BE2C (cell line): Measurements from ENCODE around the gene RRP8.

Experiments used
- DNase-seq: peaks from one replicate; pipeline ENCODE4 v3.0.0-alpha.2; 2020
- H3K27me3 ChIP-seq: fragments of 250-450 bp; sonication (Bioruptor Pico); 2 replicates; pipeline ENCODE4 v1.5.1; 2020; ENCODE audit warnings: mild to moderate bottlenecking
- H3K36me3 ChIP-seq: fragments of 250-450 bp; sonication (Bioruptor Pico); 2 replicates; pipeline ENCODE4 v1.5.1; 2020; ENCODE audit warnings: mild to moderate bottlenecking
- H3K4me1 ChIP-seq: fragments of 250-450 bp; sonication (Bioruptor Pico); 2 replicates; pipeline ENCODE4 v1.5.1; 2020
- H3K4me3 ChIP-seq: 2 replicates; pipeline ENCODE4 v1.5.1; 2011; ENCODE audit warnings: low read depth, low read length
- H3K9me3 ChIP-seq: fragments of 250-450 bp; sonication (Bioruptor Pico); 2 replicates; pipeline ENCODE4 v1.5.1; 2020
- CTCF ChIP-seq: IDR thresholded peaks from 2 replicates; pipeline ENCODE4 v1.5.1; 2012; ENCODE audit warnings: mild to moderate bottlenecking, low read depth, low read length

The RRP8 gene

GRCh38 chr11:6629892-6630631, 26.6 kb upstream of the RRP8 start:
- DNase-seq, result no peak
- Histone ChIP-seq H3K36me3 (no peaks in the 10 kb centered on the region), H3K4me3 (no peak overlapping the region), H3K27me3 (no peaks in the 10 kb centered on the region), H3K9me3 (no peaks in the 10 kb centered on the region), H3K4me1 (no peaks in the 10 kb centered on the region)
- TF ChIP-seq CTCF, result no peak

GRCh38 chr11:6629573-6629891, 26.1 kb upstream of the RRP8 start:
- DNase-seq, result no peak
- no peak for TF ChIP-seq CTCF
- H3K27me3 ChIP-seq, result no peaks in the 10 kb centered on the region
- no peaks in the 10 kb centered on the region for H3K4me1 ChIP-seq
- no peaks in the 10 kb centered on the region for H3K9me3 ChIP-seq
- H3K4me3 ChIP-seq, result no peak overlapping the region
- H3K36me3 ChIP-seq, result no peaks in the 10 kb centered on the region

GRCh38 chr11:6628526-6628925, 25.1 kb upstream of the RRP8 start:
- no peak for DNase-seq
- no peak for TF ChIP-seq CTCF
- H3K4me1 ChIP-seq, result no peaks in the 10 kb centered on the region
- no peak overlapping the region for H3K4me3 ChIP-seq
- no peaks in the 10 kb centered on the region for H3K36me3 ChIP-seq
- no peaks in the 10 kb centered on the region for H3K27me3 ChIP-seq
- H3K9me3 ChIP-seq, result no peaks in the 10 kb centered on the region

GRCh38 chr11:6627762-6628241, 24.4 kb upstream of the RRP8 start:
- Histone ChIP-seq H3K4me1 (no peaks in the 10 kb centered on the region), H3K9me3 (no peaks in the 10 kb centered on the region), H3K36me3 (no peaks in the 10 kb centered on the region), H3K27me3 (no peaks in the 10 kb centered on the region), H3K4me3 (no peak overlapping the region)
- no peak for TF ChIP-seq CTCF
- DNase-seq, result no peak

- Histone ChIP-seq H3K9me3 (no peaks in the 10 kb centered on the region), H3K27me3 (no peaks in the 10 kb centered on the region), H3K4me1 (no peaks in the 10 kb centered on the region), H3K4me3 (no peak overlapping the region), H3K36me3 (no peaks in the 10 kb centered on the region)
- DNase-seq, result no peak
- no peak for TF ChIP-seq CTCF
Measured at GRCh38 chr11:6626971-6627761, 23.8 kb upstream of the RRP8 start.
